B cell (primary cell): ENCODE data around the gene CD109.

ENCODE experiments used
- CTCF ChIP-seq: fragments of 200-600 bp; IDR thresholded peaks from one replicate; pipeline ENCODE4 v1.8.0; 2022; ENCODE audit warnings: antibody characterized with exemption, mild to moderate bottlenecking
- EZH2 ChIP-seq: IDR thresholded peaks from 2 replicates; pipeline ENCODE4 v1.6.1; 2012; ENCODE audit warnings: borderline replicate concordance, low read depth, mild to moderate bottlenecking, moderate library complexity, low read length; ENCODE audit not compliant: insufficient read depth, poor library complexity, severe bottlenecking

GRCh38 chr6:73704798-73705197 is 8.8 kb downstream of the CD109 start:
- TF ChIP-seq CTCF (no peak), EZH2 (no peak)
